HepG2 (cell line): ENCODE results near the gene KHNYN. TPM values are rescaled to one million over a fixed set of nuclear protein-coding genes. Genes with fewer than 3 reads are reported as not detected.

ENCODE experiments used
- HMG20A ChIP-seq: IDR thresholded peaks from 2 replicates; pipeline ENCODE4 v1.6.1; 2016; ENCODE audit warnings: borderline replicate concordance
- KDM5A ChIP-seq: fragments of 200-600 bp; sonication (generic); IDR thresholded peaks from 2 replicates; pipeline ENCODE4 v1.7.0; 2018; ENCODE audit warnings: antibody characterized with exemption, mild to moderate bottlenecking, low read length, borderline replicate concordance
- KLF15 ChIP-seq: sonication (generic); formaldehyde crosslinking; IDR thresholded peaks from 2 replicates; pipeline ENCODE4 v1.8.1; 2023; ENCODE audit warnings: borderline replicate concordance, mild to moderate bottlenecking, inconsistent platforms, missing genetic modification reagents, mixed read lengths
- POLR2G ChIP-seq: fragments of 200-400 bp; formaldehyde crosslinking; IDR thresholded peaks from 2 replicates; pipeline ENCODE4 v1.6.1; 2018; ENCODE audit warnings: mild to moderate bottlenecking, low read depth, low read length, moderate library complexity
- RXRA ChIP-seq: sonication (generic); formaldehyde crosslinking; IDR thresholded peaks from 2 replicates; pipeline ENCODE4 v1.5.1; 2020; ENCODE audit warnings: missing genetic modification reagents
- TBX3 ChIP-seq: fragments of 450-650 bp; IDR thresholded peaks from 2 replicates; pipeline ENCODE4 v1.6.1; 2017; ENCODE audit warnings: antibody characterized with exemption, mild to moderate bottlenecking, inconsistent platforms, borderline replicate concordance
- U2AF1 ChIP-seq: fragments of 200-400 bp; formaldehyde crosslinking; optimal IDR thresholded peaks from 2 replicates; pipeline ENCODE3; 2017; ENCODE audit warnings: mild to moderate bottlenecking, low read depth, low read length
- ZBTB38 ChIP-seq: sonication (generic); formaldehyde crosslinking; IDR thresholded peaks from 2 replicates; pipeline ENCODE4 v1.5.1; 2020; ENCODE audit warnings: mild to moderate bottlenecking, missing genetic modification reagents
- ZBTB7B ChIP-seq: sonication (generic); formaldehyde crosslinking; IDR thresholded peaks from 2 replicates; pipeline ENCODE4 v1.4.0; 2020; ENCODE audit warnings: missing genetic modification reagents
- ZNF17 ChIP-seq: sonication (generic); formaldehyde crosslinking; IDR thresholded peaks from 2 replicates; pipeline ENCODE4 v1.5.0; 2020; ENCODE audit warnings: mild to moderate bottlenecking, missing genetic modification reagents
- ZNF180 ChIP-seq: sonication (generic); formaldehyde crosslinking; IDR thresholded peaks from 2 replicates; pipeline ENCODE4 v1.4.0; 2020; ENCODE audit warnings: low read depth, missing genetic modification reagents, borderline replicate concordance
- ZNF20 ChIP-seq: sonication (generic); formaldehyde crosslinking; IDR thresholded peaks from 2 replicates; pipeline ENCODE4 v1.4.0; 2020; ENCODE audit warnings: mild to moderate bottlenecking, moderate library complexity, missing genetic modification reagents
- ZNF34 ChIP-seq: sonication (generic); formaldehyde crosslinking; IDR thresholded peaks from 2 replicates; pipeline ENCODE4 v1.4.0; 2020; ENCODE audit warnings: mild to moderate bottlenecking, missing genetic modification reagents, borderline replicate concordance
- ZNF432 ChIP-seq: sonication (generic); formaldehyde crosslinking; IDR thresholded peaks from 2 replicates; pipeline ENCODE4 v1.5.0; 2020; ENCODE audit warnings: missing genetic modification reagents, mild to moderate bottlenecking, borderline replicate concordance
- ZNF644 ChIP-seq: IDR thresholded peaks from 2 replicates; pipeline ENCODE4 v1.6.1; 2016; ENCODE audit warnings: low read depth
- ZNF672 ChIP-seq: sonication (generic); formaldehyde crosslinking; IDR thresholded peaks from 2 replicates; pipeline ENCODE4 v1.8.1; 2022; ENCODE audit warnings: missing genetic modification reagents
- polyA plus RNA-seq, 8 experiments: library from polyadenylated mRNA; depleted of rRNA in 3 of 8; stranded (reverse) in 7 of 8; unstranded in 1 of 8; fragments of >200 nt; fragmentation: Illumina TruSeq in 4 of 8; extraction: Trizol in 4 of 8; gene quantifications; 2 replicates each; pipeline versions ENCODE4 v1.2.1 to v1.2.3, GENCODE V29; 2011 to 2016; ENCODE audit warnings: low read depth in 4 of 8, missing spikeins in 1 of 8, mixed read lengths in 1 of 8; ENCODE audit not compliant: insufficient read depth in 1 of 8
- total RNA-seq, 5 experiments: library from RNA; depleted of rRNA; stranded (reverse); fragments of >200 nt; fragmentation: Illumina TruSeq; extraction: Trizol; gene quantifications; 2 replicates each; pipeline ENCODE4 v1.2.3, GENCODE V29; 2016; ENCODE audit warnings: low read depth in 1 of 5
- TF ChIP-seq, protein P1 (sequence below): sonication (generic); formaldehyde crosslinking; IDR thresholded peaks from 2 replicates; pipeline ENCODE4 v1.4.0; 2020; ENCODE audit warnings: missing genetic modification reagents
- TF ChIP-seq, protein P2 (sequence below): IDR thresholded peaks from 2 replicates; pipeline ENCODE4 v1.6.1; 2012; ENCODE audit warnings: low read depth, low read length, improper control_type of control experiment
- TF ChIP-seq, protein P3 (sequence below): sonication (generic); formaldehyde crosslinking; IDR thresholded peaks from 2 replicates; pipeline ENCODE4 v1.8.1; 2023; ENCODE audit warnings: mild to moderate bottlenecking, missing genetic modification reagents, borderline replicate concordance
- TF ChIP-seq, protein P4 (sequence below): sonication (generic); formaldehyde crosslinking; conservative IDR thresholded peaks from 2 replicates; pipeline ENCODE4 v1.8.0; 2022; ENCODE audit warnings: mild to moderate bottlenecking, moderate library complexity, missing genetic modification reagents

The KHNYN gene
- total and polyA plus RNA-seq, 2 of the 13 experiments (the other 11 are each of a cell fraction or from before 2014, with no cell fraction given): 52.8 to 75.7 TPM

DNA sequence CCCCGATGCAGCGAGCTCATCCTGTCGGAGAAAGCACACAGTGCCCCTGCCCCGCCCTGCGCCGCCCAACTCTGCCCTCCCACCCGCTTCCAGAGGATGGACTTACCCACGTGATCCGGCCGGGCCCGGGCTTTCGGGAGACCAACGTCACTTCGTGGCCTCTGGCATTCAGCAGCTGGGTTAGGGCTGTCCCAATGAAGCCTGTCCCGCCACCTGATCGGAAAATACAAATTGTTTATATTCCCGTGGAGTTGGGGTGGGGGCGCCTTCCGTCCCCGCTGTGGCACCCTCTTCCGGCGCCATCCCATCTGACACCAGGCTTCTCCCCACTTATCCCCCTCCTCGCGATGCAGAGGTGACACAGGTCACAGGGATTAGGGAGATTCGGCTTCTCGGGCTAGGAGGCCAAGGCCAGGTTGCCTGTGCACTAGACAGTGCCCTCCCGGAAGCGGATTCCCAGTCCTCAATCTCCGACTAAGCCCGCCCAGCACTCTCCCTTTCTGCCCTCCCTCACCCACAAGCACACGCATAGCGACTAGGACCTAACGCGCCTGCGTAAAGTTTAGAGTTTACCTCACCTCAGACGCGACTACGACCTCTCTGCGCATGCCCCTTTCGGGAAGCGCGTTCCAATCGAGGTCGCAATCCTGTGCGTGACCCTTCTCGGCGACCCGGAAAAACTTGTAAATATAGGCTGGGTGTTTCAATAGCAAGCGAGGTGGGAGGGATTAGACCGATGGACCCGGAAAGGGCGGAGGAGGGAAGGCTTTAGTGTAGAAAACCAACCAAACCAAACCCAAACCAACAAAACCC, 12.7 kb downstream of the KHNYN start, which contains the start of gene SDR39U1 (continued):
- TF ChIP-seq, protein P1, sequence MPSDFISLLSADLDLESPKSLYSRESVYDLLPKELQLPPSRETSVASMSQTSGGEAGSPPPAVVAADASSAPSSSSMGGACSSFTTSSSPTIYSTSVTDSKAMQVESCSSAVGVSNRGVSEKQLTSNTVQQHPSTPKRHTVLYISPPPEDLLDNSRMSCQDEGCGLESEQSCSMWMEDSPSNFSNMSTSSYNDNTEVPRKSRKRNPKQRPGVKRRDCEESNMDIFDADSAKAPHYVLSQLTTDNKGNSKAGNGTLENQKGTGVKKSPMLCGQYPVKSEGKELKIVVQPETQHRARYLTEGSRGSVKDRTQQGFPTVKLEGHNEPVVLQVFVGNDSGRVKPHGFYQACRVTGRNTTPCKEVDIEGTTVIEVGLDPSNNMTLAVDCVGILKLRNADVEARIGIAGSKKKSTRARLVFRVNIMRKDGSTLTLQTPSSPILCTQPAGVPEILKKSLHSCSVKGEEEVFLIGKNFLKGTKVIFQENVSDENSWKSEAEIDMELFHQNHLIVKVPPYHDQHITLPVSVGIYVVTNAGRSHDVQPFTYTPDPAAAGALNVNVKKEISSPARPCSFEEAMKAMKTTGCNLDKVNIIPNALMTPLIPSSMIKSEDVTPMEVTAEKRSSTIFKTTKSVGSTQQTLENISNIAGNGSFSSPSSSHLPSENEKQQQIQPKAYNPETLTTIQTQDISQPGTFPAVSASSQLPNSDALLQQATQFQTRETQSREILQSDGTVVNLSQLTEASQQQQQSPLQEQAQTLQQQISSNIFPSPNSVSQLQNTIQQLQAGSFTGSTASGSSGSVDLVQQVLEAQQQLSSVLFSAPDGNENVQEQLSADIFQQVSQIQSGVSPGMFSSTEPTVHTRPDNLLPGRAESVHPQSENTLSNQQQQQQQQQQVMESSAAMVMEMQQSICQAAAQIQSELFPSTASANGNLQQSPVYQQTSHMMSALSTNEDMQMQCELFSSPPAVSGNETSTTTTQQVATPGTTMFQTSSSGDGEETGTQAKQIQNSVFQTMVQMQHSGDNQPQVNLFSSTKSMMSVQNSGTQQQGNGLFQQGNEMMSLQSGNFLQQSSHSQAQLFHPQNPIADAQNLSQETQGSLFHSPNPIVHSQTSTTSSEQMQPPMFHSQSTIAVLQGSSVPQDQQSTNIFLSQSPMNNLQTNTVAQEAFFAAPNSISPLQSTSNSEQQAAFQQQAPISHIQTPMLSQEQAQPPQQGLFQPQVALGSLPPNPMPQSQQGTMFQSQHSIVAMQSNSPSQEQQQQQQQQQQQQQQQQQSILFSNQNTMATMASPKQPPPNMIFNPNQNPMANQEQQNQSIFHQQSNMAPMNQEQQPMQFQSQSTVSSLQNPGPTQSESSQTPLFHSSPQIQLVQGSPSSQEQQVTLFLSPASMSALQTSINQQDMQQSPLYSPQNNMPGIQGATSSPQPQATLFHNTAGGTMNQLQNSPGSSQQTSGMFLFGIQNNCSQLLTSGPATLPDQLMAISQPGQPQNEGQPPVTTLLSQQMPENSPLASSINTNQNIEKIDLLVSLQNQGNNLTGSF (CRISPR knock-in tag): no peak; the same call in none of the 2 replicates
- TF ChIP-seq, protein P2, sequence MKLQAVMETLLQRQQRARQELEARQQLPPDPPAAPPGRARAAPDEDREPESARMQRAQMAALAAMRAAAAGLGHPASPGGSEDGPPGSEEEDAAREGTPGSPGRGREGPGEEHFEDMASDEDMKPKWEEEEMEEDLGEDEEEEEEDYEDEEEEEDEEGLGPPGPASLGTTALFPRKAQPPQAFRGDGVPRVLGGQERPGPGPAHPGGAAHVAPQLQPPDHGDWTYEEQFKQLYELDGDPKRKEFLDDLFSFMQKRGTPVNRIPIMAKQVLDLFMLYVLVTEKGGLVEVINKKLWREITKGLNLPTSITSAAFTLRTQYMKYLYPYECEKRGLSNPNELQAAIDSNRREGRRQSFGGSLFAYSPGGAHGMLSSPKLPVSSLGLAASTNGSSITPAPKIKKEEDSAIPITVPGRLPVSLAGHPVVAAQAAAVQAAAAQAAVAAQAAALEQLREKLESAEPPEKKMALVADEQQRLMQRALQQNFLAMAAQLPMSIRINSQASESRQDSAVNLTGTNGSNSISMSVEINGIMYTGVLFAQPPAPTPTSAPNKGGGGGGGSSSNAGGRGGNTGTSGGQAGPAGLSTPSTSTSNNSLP: peak; percentile 80; the same call in 1 of the 2 replicates
- peak; percentile 93 for TF ChIP-seq ZBTB38 (CRISPR knock-in tag)
- peak; percentile 27; the same call in 1 of the 2 replicates for TF ChIP-seq ZNF644 (CRISPR knock-in tag)
- TF ChIP-seq ZNF20: peak; percentile 95
- peak; percentile 37; the same call in 1 of the 2 replicates for TF ChIP-seq ZBTB7B (CRISPR knock-in tag)
- 0 out of 2 replicates have a peak, but pooled peaks have one; percentile 54 for TF ChIP-seq ZNF180 (CRISPR knock-in tag)
- TF ChIP-seq RXRA: peak; percentile 86
- TF ChIP-seq KLF15 (CRISPR knock-in tag): peak; percentile 77; the same call in 1 of the 2 replicates
- TF ChIP-seq ZNF17 (CRISPR knock-in tag): no peak
- peak; percentile 99 for TF ChIP-seq POLR2G
- TF ChIP-seq ZNF34 (CRISPR knock-in tag): peak; percentile 90
- peak; percentile 35 for TF ChIP-seq HMG20A
- TF ChIP-seq, protein P3, sequence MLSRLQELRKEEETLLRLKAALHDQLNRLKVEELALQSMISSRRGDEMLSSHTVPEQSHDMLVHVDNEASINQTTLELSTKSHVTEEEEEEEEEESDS (CRISPR knock-in tag): peak; percentile 92; the same call in 1 of the 2 replicates
- peak; percentile 98 for TF ChIP-seq U2AF1
- no peak for TF ChIP-seq ZNF672 (CRISPR knock-in tag)
- no peak for TF ChIP-seq ZNF432
- TF ChIP-seq TBX3: no peak
- TF ChIP-seq KDM5A: peak; percentile 65; the same call in 1 of the 2 replicates
- TF ChIP-seq, protein P4, sequence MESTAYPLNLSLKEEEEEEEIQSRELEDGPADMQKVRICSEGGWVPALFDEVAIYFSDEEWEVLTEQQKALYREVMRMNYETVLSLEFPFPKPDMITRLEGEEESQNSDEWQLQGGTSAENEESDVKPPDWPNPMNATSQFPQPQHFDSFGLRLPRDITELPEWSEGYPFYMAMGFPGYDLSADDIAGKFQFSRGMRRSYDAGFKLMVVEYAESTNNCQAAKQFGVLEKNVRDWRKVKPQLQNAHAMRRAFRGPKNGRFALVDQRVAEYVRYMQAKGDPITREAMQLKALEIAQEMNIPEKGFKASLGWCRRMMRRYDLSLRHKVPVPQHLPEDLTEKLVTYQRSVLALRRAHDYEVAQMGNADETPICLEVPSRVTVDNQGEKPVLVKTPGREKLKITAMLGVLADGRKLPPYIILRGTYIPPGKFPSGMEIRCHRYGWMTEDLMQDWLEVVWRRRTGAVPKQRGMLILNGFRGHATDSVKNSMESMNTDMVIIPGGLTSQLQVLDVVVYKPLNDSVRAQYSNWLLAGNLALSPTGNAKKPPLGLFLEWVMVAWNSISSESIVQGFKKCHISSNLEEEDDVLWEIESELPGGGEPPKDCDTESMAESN (CRISPR knock-in tag): peak; percentile 95
